Left ventricle myocardium inferior (tissue), 1 donor: ENCODE measurements around the gene GNG7. TPM values are rescaled to one million over a fixed set of nuclear protein-coding genes. Genes with fewer than 3 reads are reported as not detected.

Experiments
- DNase-seq: peaks from one replicate; pipeline ENCODE4 v3.0.0-alpha.2; 2020
- H3K27ac ChIP-seq: fragments of 200-600 bp; replicated peaks from 2 replicates; pipeline ENCODE4 v1.8.0; 2021
- H3K27me3 ChIP-seq: fragments of 200-600 bp; 2 replicates; pipeline ENCODE4 v1.8.0; 2021; ENCODE audit warnings: low read depth
- H3K36me3 ChIP-seq: fragments of 200-600 bp; 2 replicates; pipeline ENCODE4 v1.8.0; 2021
- H3K4me1 ChIP-seq: fragments of 200-600 bp; 2 replicates; pipeline ENCODE4 v1.8.0; 2021
- H3K4me3 ChIP-seq: fragments of 200-600 bp; 2 replicates; pipeline ENCODE4 v1.8.0; 2021; ENCODE audit warnings: mild to moderate bottlenecking, moderate library complexity
- H3K9me3 ChIP-seq: fragments of 200-600 bp; replicated peaks from 2 replicates; pipeline ENCODE4 v1.8.0; 2021
- intact Hi-C: fragments of 100-400 bp; cut with micrococcal nuclease; formaldehyde crosslinking; loops from one replicate; pipeline ENCODE4 v1.11.0; 2022
- total RNA-seq: library from RNA; stranded (reverse); fragmentation: NEBNext Ultra II Directional; extraction: Animal tissue kit (Norgen Biotek cat#: 25700); gene quantifications from one replicate; pipeline ENCODE4 v1.2.1, GENCODE V29; 2021
- TF ChIP-seq, protein P1 (sequence below): fragments of 200-600 bp; IDR thresholded peaks from 2 replicates; pipeline ENCODE4 v1.8.0; 2021; ENCODE audit warnings: antibody characterized with exemption, mild to moderate bottlenecking, borderline replicate concordance
- donor health status: DM: no; HTN: yes; CAD: no; lungs with severe emphysema.

GNG7 gene
- total RNA-seq, 1 donor from 2014 or later = 46.6 TPM

DNA sequence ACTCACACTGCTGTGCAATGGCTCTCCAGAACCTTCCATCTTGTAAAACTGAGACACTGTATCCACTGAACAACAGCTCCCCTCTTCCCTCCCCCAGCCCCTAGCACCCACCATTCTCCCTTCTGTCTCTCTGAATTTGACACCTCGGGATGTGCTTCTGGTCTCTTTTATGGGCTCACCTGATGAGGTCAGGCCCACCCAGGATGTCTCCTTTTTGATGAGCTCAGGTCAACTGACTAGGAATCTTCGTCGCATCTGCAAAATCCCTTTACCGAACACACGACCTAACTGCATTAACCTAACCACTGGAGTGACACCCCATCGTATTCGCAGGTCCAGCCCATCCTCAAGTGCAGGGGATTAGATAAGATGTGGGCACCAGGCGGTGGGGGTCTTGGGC is 73.9 kb downstream of the GNG7 start:
- Histone ChIP-seq H3K27me3 (no peaks in the 10 kb centered on the region), H3K9me3 (peaks cover 16% of the 10 kb centered on the region), H3K4me3 (no peak overlapping the region), H3K36me3 (no peaks in the 10 kb centered on the region), H3K27ac (peak overlapping the region; percentile 85), H3K4me1 (peaks cover 39% of the 10 kb centered on the region)
- intact Hi-C loops = no loop called here
- TF ChIP-seq, protein P1, sequence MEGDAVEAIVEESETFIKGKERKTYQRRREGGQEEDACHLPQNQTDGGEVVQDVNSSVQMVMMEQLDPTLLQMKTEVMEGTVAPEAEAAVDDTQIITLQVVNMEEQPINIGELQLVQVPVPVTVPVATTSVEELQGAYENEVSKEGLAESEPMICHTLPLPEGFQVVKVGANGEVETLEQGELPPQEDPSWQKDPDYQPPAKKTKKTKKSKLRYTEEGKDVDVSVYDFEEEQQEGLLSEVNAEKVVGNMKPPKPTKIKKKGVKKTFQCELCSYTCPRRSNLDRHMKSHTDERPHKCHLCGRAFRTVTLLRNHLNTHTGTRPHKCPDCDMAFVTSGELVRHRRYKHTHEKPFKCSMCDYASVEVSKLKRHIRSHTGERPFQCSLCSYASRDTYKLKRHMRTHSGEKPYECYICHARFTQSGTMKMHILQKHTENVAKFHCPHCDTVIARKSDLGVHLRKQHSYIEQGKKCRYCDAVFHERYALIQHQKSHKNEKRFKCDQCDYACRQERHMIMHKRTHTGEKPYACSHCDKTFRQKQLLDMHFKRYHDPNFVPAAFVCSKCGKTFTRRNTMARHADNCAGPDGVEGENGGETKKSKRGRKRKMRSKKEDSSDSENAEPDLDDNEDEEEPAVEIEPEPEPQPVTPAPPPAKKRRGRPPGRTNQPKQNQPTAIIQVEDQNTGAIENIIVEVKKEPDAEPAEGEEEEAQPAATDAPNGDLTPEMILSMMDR = no peak
- no peak for DNase-seq

DNA sequence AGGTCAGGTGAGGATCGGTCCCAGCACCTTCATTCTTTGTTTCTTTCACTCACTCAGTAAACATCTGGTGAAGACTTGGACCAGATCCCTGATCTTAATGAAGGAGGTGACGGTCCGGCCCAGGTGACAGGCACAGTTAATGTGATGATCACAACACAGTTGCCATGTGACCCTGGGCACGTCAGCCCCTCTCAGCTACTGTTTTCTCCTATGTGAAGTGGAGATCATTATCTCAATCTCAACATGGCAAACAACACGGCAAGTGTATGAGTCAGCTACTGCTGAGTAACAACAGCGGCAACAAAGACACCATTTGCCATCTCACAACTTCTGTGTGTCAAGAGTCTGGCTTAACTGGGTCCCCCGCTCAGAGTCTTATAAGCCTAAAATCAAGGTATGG is 74.6 kb downstream of the GNG7 start:
- intact Hi-C loops = no loop called here
- Histone ChIP-seq H3K27ac (peak overlapping the region; percentile 85), H3K27me3 (no peaks in the 10 kb centered on the region), H3K9me3 (peaks cover 16% of the 10 kb centered on the region), H3K36me3 (no peaks in the 10 kb centered on the region), H3K4me3 (no peak overlapping the region), H3K4me1 (peaks cover 37% of the 10 kb centered on the region)
- TF ChIP-seq, protein P1 = no peak
- DNase-seq = no peak

DNA sequence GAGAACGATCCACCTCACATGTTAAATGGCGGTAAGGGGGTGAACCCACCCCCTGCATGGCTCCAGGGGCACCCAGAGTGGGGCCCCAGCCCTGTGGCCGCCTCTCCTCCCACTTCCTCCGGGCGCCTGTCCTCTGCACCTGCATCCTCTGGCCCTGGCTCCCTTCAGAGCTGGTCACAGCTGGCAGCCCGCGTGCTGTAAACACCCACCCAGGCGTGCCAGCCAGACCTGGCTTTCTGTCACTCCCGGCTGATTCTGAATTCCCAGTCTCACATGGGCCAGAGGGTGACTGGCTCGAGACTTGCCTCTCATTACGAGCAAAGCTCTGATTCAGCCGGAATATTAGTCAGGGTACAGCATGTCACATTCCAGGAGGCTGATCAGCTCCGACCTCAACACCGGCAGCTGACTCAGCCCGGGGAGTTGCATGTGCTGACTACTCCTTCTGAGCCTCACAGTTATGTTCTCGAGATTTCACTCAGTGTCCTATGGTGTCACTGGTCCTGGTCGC is 75.1 kb downstream of the GNG7 start:
- Histone ChIP-seq H3K27me3 (no peaks in the 10 kb centered on the region), H3K27ac (peak overlapping the region; percentile 85), H3K4me3 (no peak overlapping the region), H3K4me1 (peaks cover 37% of the 10 kb centered on the region), H3K9me3 (peaks cover 16% of the 10 kb centered on the region), H3K36me3 (no peaks in the 10 kb centered on the region)
- TF ChIP-seq, protein P1 = no peak
- peak; percentile 77 for DNase-seq
- intact Hi-C loops = no loop called here

DNA sequence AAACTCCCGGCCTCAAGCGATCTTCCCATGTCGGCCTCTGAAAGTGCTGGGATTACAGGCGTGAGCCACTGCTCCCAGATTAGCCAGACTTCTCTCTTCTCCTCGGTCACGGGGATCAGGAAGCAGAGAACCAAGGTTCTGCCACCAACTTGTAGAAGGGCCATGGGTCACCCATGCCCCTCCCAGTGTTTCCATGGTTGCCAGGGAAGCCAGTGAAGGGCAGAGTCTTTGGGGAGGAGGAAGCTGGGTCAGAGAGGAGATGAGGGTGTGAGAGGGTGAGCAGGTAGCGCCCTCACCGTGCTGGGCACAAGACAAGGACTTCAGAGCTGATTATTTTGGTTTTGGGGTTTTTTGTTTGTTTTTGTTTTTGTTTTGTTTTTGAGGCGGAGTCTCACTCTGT is 77.1 kb downstream of the GNG7 start:
- intact Hi-C loops = no loop called here
- DNase-seq = peak; percentile 52
- peak overlapping the region; percentile 85 for H3K27ac ChIP-seq
- H3K4me3 ChIP-seq = no peak overlapping the region
- H3K4me1 ChIP-seq = peaks cover 49% of the 10 kb centered on the region
- no peaks in the 10 kb centered on the region for H3K36me3 ChIP-seq
- H3K9me3 ChIP-seq = peaks cover 3% of the 10 kb centered on the region
- no peaks in the 10 kb centered on the region for H3K27me3 ChIP-seq
- TF ChIP-seq, protein P1 = no peak

DNA sequence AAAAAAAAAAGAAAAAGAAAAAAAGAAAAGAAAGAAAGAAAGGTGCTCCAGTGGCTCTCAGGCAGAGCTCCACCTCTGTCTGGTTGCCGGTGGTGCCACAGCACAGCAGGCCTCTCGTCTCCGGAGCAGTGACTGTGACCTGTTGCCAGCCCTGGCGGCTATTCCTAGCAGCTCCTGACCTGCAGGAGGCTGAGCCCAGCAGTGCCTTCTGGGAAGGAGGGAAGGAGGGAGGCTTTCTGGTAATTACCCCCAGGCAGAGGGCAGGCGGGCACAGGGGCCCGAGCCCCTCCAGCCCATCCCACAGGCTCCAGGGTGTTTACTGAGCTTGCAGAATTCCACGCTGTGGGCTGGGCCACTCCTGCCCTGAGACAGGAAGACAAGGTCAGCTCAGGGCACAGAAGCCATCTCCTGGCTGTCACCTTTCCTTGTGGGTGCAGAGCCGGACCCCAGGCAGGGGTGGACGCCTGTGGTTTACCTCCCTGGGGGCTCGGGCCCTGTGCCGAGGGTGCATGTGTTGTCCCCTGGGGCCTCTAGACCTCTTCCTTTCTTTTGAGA is 77.9 kb downstream of the GNG7 start:
- Histone ChIP-seq H3K27me3 (no peaks in the 10 kb centered on the region), H3K4me3 (no peak overlapping the region), H3K9me3 (no peaks in the 10 kb centered on the region), H3K4me1 (peaks cover 52% of the 10 kb centered on the region), H3K27ac (peak overlapping the region; percentile 85), H3K36me3 (no peaks in the 10 kb centered on the region)
- intact Hi-C loops = no loop called here
- TF ChIP-seq, protein P1 = peak; percentile 52
- peak; percentile 74 for DNase-seq
